ENCODE data around the gene SPATA31D1.

SPATA31D1 gene

DNA sequence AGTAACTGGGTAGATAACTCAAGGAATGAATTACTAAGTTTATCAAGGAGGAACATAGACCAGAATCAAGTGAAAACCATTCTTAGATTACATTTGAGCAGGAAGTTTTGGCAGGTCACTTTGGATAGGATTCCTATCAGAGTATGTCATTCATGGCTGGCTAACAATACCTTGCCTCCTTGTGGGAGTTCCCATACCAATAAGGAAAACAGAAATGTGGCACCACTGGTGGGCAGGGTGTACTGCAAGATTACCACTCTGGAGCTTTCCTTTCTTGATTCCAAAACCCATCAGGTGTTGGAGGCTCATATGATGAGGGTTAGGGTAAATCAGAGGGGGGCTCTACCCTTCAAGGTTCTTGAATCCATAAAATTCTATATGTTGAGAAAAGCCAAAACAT lies 18.6 kb upstream of the SPATA31D1 start:
- no peak for DNase-seq
- H3K4me1 ChIP-seq = no peaks in the 10 kb centered on the region
- H3K27me3 ChIP-seq = no peaks in the 10 kb centered on the region
- no peaks in the 10 kb centered on the region for H3K36me3 ChIP-seq
- TF ChIP-seq, protein P1, sequence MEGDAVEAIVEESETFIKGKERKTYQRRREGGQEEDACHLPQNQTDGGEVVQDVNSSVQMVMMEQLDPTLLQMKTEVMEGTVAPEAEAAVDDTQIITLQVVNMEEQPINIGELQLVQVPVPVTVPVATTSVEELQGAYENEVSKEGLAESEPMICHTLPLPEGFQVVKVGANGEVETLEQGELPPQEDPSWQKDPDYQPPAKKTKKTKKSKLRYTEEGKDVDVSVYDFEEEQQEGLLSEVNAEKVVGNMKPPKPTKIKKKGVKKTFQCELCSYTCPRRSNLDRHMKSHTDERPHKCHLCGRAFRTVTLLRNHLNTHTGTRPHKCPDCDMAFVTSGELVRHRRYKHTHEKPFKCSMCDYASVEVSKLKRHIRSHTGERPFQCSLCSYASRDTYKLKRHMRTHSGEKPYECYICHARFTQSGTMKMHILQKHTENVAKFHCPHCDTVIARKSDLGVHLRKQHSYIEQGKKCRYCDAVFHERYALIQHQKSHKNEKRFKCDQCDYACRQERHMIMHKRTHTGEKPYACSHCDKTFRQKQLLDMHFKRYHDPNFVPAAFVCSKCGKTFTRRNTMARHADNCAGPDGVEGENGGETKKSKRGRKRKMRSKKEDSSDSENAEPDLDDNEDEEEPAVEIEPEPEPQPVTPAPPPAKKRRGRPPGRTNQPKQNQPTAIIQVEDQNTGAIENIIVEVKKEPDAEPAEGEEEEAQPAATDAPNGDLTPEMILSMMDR (IDR thresholded peaks at IDR 0.05; ENCODE audit: low read depth, low read length) = no peak
- H3K4me3 ChIP-seq (ENCODE audit: low read depth, low read length) = no peak overlapping the region
- H3K9me3 ChIP-seq = no peaks in the 10 kb centered on the region; the same call in 1 of the 2 replicates

DNA sequence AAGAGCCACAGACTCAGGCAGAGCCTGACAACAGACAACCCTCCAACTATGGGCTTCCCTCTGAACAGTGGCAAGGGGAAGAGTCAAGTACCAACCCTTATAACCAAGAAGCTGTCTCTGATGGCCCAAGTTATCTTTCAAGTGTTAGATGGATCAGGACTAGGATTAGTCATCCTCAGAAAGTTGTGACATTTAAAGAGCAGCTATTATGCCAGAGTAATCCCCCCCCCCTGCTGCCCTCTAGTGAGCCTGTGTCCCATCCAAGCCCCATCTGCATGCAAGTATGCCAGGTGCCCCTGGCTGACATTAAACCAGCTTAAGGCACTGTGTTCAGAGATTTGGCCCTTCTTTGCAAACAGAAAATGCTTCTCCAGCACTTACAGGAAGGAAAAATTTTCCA lies 16.8 kb upstream of the SPATA31D1 start:
- Histone ChIP-seq H3K27me3 (no peaks in the 10 kb centered on the region), H3K4me1 (no peaks in the 10 kb centered on the region), H3K4me3 (ENCODE audit: low read depth, low read length) (no peak overlapping the region), H3K9me3 (no peaks in the 10 kb centered on the region; the same call in 1 of the 2 replicates), H3K36me3 (no peaks in the 10 kb centered on the region)
- DNase-seq = no peak
- TF ChIP-seq, protein P1 (IDR thresholded peaks at IDR 0.05; ENCODE audit: low read depth, low read length) = no peak

DNA sequence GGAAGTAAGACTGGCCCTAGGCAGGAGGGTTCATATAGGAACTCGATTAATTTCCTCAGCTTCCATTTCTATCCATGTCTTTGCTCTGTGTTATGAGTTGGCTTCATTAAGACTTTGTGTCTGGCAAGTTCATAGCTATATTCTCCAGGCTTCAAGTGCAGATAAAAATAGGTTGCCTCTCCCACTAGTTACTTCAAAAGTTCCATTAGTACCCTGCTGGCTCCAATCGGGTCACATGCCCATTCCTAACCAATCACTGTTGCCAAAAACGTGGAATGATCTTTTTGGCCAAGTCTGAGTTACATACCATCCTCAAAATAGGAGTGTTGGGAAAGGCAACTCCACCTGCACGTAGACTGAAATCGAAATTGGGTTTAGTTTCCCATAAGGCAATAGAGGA lies 13.8 kb upstream of the SPATA31D1 start:
- TF ChIP-seq, protein P1 (IDR thresholded peaks at IDR 0.05; ENCODE audit: low read depth, low read length) = no peak
- no peaks in the 10 kb centered on the region for H3K9me3 ChIP-seq
- H3K4me3 ChIP-seq (ENCODE audit: low read depth, low read length) = no peak overlapping the region
- H3K36me3 ChIP-seq = no peaks in the 10 kb centered on the region
- H3K27me3 ChIP-seq = no peaks in the 10 kb centered on the region
- H3K4me1 ChIP-seq = no peaks in the 10 kb centered on the region
- DNase-seq = no peak

DNA sequence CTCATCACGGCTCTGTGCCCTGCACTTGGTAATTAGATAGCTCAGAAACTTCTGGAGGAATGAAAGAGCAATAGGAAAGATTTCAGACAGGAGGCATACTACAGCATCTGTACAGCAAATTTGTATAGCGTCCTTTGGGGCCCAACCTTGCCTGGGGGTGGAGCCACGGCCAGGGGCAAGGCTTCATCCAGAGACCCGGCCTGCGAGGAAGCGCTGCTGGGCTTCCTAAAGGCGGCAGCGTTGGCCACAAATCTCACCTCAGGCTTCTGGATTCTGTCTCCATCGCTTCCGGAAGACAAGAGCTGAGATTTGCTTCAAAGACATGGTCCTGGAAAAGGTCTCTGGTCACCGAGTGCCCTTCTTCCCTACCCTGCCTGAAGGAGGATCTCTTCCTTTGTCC lies 12.2 kb upstream of the SPATA31D1 start:
- no peaks in the 10 kb centered on the region for H3K27me3 ChIP-seq
- H3K4me3 ChIP-seq (ENCODE audit: low read depth, low read length) = no peak overlapping the region
- H3K4me1 ChIP-seq = no peaks in the 10 kb centered on the region
- no peaks in the 10 kb centered on the region for H3K36me3 ChIP-seq
- H3K9me3 ChIP-seq = no peaks in the 10 kb centered on the region
- DNase-seq = no peak
- TF ChIP-seq, protein P1 (IDR thresholded peaks at IDR 0.05; ENCODE audit: low read depth, low read length) = no peak

DNA sequence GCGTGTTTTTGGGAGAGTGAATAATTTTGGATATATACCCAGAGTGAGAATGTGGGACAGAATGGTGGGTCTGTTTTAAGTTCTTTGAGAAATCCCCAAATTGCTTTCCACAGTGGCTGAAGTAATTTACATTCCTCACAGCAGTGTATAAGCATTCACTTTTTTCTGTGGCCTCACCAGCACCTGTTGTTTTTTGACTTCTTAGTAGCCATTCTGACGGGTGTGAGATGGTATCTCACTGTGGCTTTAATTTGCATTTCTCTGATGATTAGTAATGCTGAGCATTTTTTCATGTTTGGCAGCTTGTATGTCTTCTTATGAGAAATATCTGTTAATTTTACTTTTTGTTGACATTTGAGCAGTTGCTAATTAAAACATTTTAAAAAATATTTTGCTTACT lies 9.4 kb upstream of the SPATA31D1 start:
- Histone ChIP-seq H3K9me3 (no peaks in the 10 kb centered on the region), H3K36me3 (no peaks in the 10 kb centered on the region), H3K4me3 (ENCODE audit: low read depth, low read length) (no peak overlapping the region), H3K27me3 (no peaks in the 10 kb centered on the region), H3K4me1 (no peaks in the 10 kb centered on the region)
- TF ChIP-seq, protein P1 (IDR thresholded peaks at IDR 0.05; ENCODE audit: low read depth, low read length) = no peak
- DNase-seq = no peak

DNA sequence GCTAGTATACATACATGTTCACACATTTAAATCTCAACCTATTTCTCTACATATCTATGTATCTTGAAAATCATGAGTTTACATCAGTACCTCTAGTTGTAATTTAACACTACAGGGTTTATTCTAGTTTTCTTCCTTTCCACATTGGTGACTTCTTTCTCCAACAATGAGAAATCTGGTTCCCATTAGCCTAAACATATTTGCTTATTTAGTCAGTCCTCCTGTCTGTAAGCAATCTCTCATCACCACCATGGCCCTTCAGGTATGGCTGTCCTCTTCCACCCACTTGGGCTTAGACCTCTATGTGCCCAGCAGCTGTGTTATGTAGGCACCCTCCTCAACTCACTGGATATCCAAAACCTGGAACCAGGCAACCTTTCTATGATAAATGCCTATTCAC lies 8.0 kb upstream of the SPATA31D1 start:
- TF ChIP-seq, protein P1 (IDR thresholded peaks at IDR 0.05; ENCODE audit: low read depth, low read length) = no peak
- no peaks in the 10 kb centered on the region for H3K9me3 ChIP-seq

More for the DNA sequence above, 8.0 kb upstream of the SPATA31D1 start:
- no peaks in the 10 kb centered on the region for H3K36me3 ChIP-seq
- DNase-seq = no peak
- H3K27me3 ChIP-seq = no peaks in the 10 kb centered on the region
- no peak overlapping the region for H3K4me3 ChIP-seq (ENCODE audit: low read depth, low read length)
- no peaks in the 10 kb centered on the region for H3K4me1 ChIP-seq

Measured in BE2C (cell line).